ENCODE results near the gene EID1.

The EID1 gene

GRCh38 chr15:48856942-48857341 lies 21.0 kb upstream of the EID1 start:
- H3K9ac ChIP-seq (ENCODE audit: low read depth, low read length, poor library complexity) = no peak overlapping the region
- H3K27me3 ChIP-seq (ENCODE audit: control insufficient read depth in 3 of 3, insufficient read depth in 3 of 3, low read depth in 1 of 3, low read length in 3 of 3) = no peaks in the 10 kb centered on the region
- no peaks in the 10 kb centered on the region for H3K9me3 ChIP-seq (replicated peaks in 1 of 2; ENCODE audit: control insufficient read depth in 2 of 2, insufficient read depth in 1 of 2, low read depth in 1 of 2, low read length in 2 of 2)
- no peak overlapping the region for H3K14ac ChIP-seq (ENCODE audit: low read length)
- H4K91ac ChIP-seq (ENCODE audit: low read depth, low read length, poor library complexity) = no peak overlapping the region
- H3K4me1 ChIP-seq (ENCODE audit: control insufficient read depth in 2 of 2, insufficient read depth in 1 of 2, low read depth in 1 of 2, low read length in 2 of 2) = peaks cover 1 to 13% of the 10 kb centered on the region in 2 donors
- no peak overlapping the region for H4K8ac ChIP-seq (ENCODE audit: low read depth, low read length)
- no peak overlapping the region for H2BK15ac ChIP-seq (ENCODE audit: low read length)
- H3K18ac ChIP-seq (ENCODE audit: low read length) = no peak overlapping the region
- no peaks in the 10 kb centered on the region for H3K36me3 ChIP-seq (replicated peaks in 1 of 2; ENCODE audit: control insufficient read depth in 2 of 2, insufficient read depth in 2 of 2, low read length in 2 of 2)
- no peak overlapping the region for H3K4ac ChIP-seq (ENCODE audit: low read length)
- no peak for DNase-seq (ENCODE audit: low spot score)
- H3K23ac ChIP-seq (ENCODE audit: low read depth, low read length, poor library complexity) = no peak overlapping the region
- no peak overlapping the region for H2BK120ac ChIP-seq (ENCODE audit: low read depth, low read length)
- peak overlapping the region; percentile 54 for H2AFZ ChIP-seq (ENCODE audit: low read length)
- no peak overlapping the region for H2AK5ac ChIP-seq (ENCODE audit: low read depth, low read length)
- no peak overlapping the region for H3K4me2 ChIP-seq (ENCODE audit: insufficient read depth, low read length, poor library complexity, severe bottlenecking)
- H2BK12ac ChIP-seq (ENCODE audit: low read length) = no peak overlapping the region
- H2BK5ac ChIP-seq (ENCODE audit: low read length) = no peak overlapping the region
- H3K4me3 ChIP-seq (ENCODE audit: low read length in 2 of 2) = no peak overlapping the region
- no peak overlapping the region for H3K27ac ChIP-seq (replicated peaks; ENCODE audit: low read length)
- H3K79me1 ChIP-seq (ENCODE audit: low read depth, low read length) = no peaks in the 10 kb centered on the region
- no CpG with 5 or more reads among the region's 2 CpGs for WGBS, 2 donors (ENCODE audit: extremely low coverage in 2 of 2, insufficient read length in 2 of 2, insufficient replicate concordance in 1 of 2)

GRCh38 chr15:48858401-48858800 lies 19.5 kb upstream of the EID1 start:
- Histone ChIP-seq H3K18ac (ENCODE audit: low read length) (no peak overlapping the region), H4K8ac (ENCODE audit: low read depth, low read length) (no peak overlapping the region), H2BK15ac (ENCODE audit: low read length) (no peak overlapping the region), H2BK5ac (ENCODE audit: low read length) (no peak overlapping the region), H3K14ac (ENCODE audit: low read length) (no peak overlapping the region), H3K4ac (ENCODE audit: low read length) (no peak overlapping the region), H3K36me3 (replicated peaks in 1 of 2; ENCODE audit: control insufficient read depth in 2 of 2, insufficient read depth in 2 of 2, low read length in 2 of 2) (no peaks in the 10 kb centered on the region), H4K91ac (ENCODE audit: low read depth, low read length, poor library complexity) (no peak overlapping the region), H2AFZ (ENCODE audit: low read length) (peak overlapping the region; percentile 4), H3K27ac (replicated peaks; ENCODE audit: low read length) (no peak overlapping the region), H3K4me2 (ENCODE audit: insufficient read depth, low read length, poor library complexity, severe bottlenecking) (no peak overlapping the region), H2AK5ac (ENCODE audit: low read depth, low read length) (no peak overlapping the region), H3K9ac (ENCODE audit: low read depth, low read length, poor library complexity) (no peak overlapping the region), H3K4me1 (ENCODE audit: control insufficient read depth in 2 of 2, insufficient read depth in 1 of 2, low read depth in 1 of 2, low read length in 2 of 2) (peaks cover 1 to 13% of the 10 kb centered on the region in 2 donors), H3K79me1 (ENCODE audit: low read depth, low read length) (no peaks in the 10 kb centered on the region), H3K27me3 (ENCODE audit: control insufficient read depth in 3 of 3, insufficient read depth in 3 of 3, low read depth in 1 of 3, low read length in 3 of 3) (no peaks in the 10 kb centered on the region), H2BK12ac (ENCODE audit: low read length) (no peak overlapping the region), H2BK120ac (ENCODE audit: low read depth, low read length) (no peak overlapping the region), H3K23ac (ENCODE audit: low read depth, low read length, poor library complexity) (no peak overlapping the region), H3K4me3 (ENCODE audit: low read length in 2 of 2) (no peak overlapping the region), H3K9me3 (replicated peaks in 1 of 2; ENCODE audit: control insufficient read depth in 2 of 2, insufficient read depth in 1 of 2, low read depth in 1 of 2, low read length in 2 of 2) (no peaks in the 10 kb centered on the region)
- no peak for DNase-seq (ENCODE audit: low spot score)
- no CpG with 5 or more reads among the region's 2 CpGs for WGBS, 2 donors (ENCODE audit: extremely low coverage in 2 of 2, insufficient read length in 2 of 2, insufficient replicate concordance in 1 of 2)

DNA sequence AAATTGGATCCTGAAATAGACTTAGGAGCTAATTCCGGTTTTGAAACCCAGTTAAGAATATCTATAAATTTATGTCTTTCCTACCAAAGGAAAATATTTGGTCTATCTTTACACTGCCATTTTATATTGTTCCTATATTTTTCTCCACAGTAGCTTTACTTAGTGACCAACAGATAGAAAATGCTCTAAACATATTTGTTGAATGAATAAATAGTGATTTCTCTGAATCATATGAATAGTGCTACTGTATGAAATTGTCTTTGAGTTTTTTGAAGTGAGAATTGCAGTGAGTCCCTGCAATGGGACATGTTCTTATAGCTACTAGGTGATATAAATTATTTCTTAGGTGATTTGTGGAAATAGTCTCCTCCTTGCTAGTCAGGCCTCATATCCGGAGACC lies 18.5 kb upstream of the EID1 start:
- H4K91ac ChIP-seq (ENCODE audit: low read depth, low read length, poor library complexity) = no peak overlapping the region
- H3K4me1 ChIP-seq (ENCODE audit: control insufficient read depth in 2 of 2, insufficient read depth in 1 of 2, low read depth in 1 of 2, low read length in 2 of 2) = peaks cover 1 to 13% of the 10 kb centered on the region in 2 donors
- H3K9me3 ChIP-seq (replicated peaks in 1 of 2; ENCODE audit: control insufficient read depth in 2 of 2, insufficient read depth in 1 of 2, low read depth in 1 of 2, low read length in 2 of 2) = no peaks in the 10 kb centered on the region
- no peaks in the 10 kb centered on the region for H3K36me3 ChIP-seq (replicated peaks in 1 of 2; ENCODE audit: control insufficient read depth in 2 of 2, insufficient read depth in 2 of 2, low read length in 2 of 2)
- no peak overlapping the region for H3K14ac ChIP-seq (ENCODE audit: low read length)
- DNase-seq (ENCODE audit: low spot score) = no peak
- H3K27ac ChIP-seq (replicated peaks; ENCODE audit: low read length) = no peak overlapping the region
- no peak overlapping the region for H3K9ac ChIP-seq (ENCODE audit: low read depth, low read length, poor library complexity)
- H3K4me3 ChIP-seq (ENCODE audit: low read length in 2 of 2) = no peak overlapping the region
- no peak overlapping the region for H3K23ac ChIP-seq (ENCODE audit: low read depth, low read length, poor library complexity)
- no CpG with 5 or more reads among the region's 2 CpGs for WGBS, 2 donors (ENCODE audit: extremely low coverage in 2 of 2, insufficient read length in 2 of 2, insufficient replicate concordance in 1 of 2)
- H2BK12ac ChIP-seq (ENCODE audit: low read length) = no peak overlapping the region
- H3K79me1 ChIP-seq (ENCODE audit: low read depth, low read length) = no peaks in the 10 kb centered on the region
- no peak overlapping the region for H2BK15ac ChIP-seq (ENCODE audit: low read length)
- H3K4me2 ChIP-seq (ENCODE audit: insufficient read depth, low read length, poor library complexity, severe bottlenecking) = no peak overlapping the region
- no peak overlapping the region for H3K4ac ChIP-seq (ENCODE audit: low read length)
- no peak overlapping the region for H2BK120ac ChIP-seq (ENCODE audit: low read depth, low read length)
- no peak overlapping the region for H3K18ac ChIP-seq (ENCODE audit: low read length)
- no peaks in the 10 kb centered on the region for H3K27me3 ChIP-seq (ENCODE audit: control insufficient read depth in 3 of 3, insufficient read depth in 3 of 3, low read depth in 1 of 3, low read length in 3 of 3)
- no peak overlapping the region for H2BK5ac ChIP-seq (ENCODE audit: low read length)
- no peak overlapping the region for H2AK5ac ChIP-seq (ENCODE audit: low read depth, low read length)
- no peak overlapping the region for H4K8ac ChIP-seq (ENCODE audit: low read depth, low read length)
- H2AFZ ChIP-seq (ENCODE audit: low read length) = no peak overlapping the region

DNA sequence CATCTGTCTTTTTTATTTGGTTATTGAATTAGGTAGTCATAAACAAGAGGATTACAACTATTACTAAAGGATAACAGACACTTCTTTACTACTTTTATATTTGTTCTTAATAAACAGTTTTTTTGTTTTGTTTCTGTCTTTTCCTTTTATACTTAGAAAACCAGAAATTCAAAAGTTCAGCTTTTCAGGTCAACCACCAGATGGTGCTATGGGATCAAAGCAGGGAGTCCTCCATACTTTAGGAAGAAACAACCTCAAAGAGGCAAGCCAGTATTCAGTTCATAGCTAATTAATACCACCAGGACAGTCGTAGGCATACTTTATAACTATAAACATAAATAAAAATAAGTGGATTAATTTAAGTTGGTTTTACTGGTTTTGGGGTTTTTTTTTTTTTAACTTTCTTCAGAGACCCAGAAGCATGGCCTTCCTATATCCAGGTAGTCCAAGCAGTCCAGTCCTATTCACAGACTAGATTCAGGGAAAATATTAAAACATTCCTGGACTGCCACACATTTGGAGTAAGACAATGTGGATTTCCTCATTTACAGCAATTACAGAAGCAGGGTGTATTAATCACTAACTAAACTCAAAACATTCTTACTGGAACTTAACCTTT lies 16.0 kb upstream of the EID1 start:
- no peak overlapping the region for H2BK12ac ChIP-seq (ENCODE audit: low read length)
- no peak overlapping the region for H2AK5ac ChIP-seq (ENCODE audit: low read depth, low read length)
- H3K9ac ChIP-seq (ENCODE audit: low read depth, low read length, poor library complexity) = no peak overlapping the region
- no peak overlapping the region for H3K4me2 ChIP-seq (ENCODE audit: insufficient read depth, low read length, poor library complexity, severe bottlenecking)
- H3K4me3 ChIP-seq (ENCODE audit: low read length in 2 of 2) = no peak overlapping the region
- H3K14ac ChIP-seq (ENCODE audit: low read length) = no peak overlapping the region
- peak overlapping the region; percentile 77 for H2AFZ ChIP-seq (ENCODE audit: low read length)
- DNase-seq (ENCODE audit: low spot score) = peak; percentile 56
- H3K4me1 ChIP-seq (ENCODE audit: control insufficient read depth in 2 of 2, insufficient read depth in 1 of 2, low read depth in 1 of 2, low read length in 2 of 2) = peaks cover 6 to 11% of the 10 kb centered on the region in 2 donors
- WGBS, 2 donors (ENCODE audit: extremely low coverage in 2 of 2, insufficient read length in 2 of 2, insufficient replicate concordance in 1 of 2) = no CpG with 5 or more reads among the region's 1 CpG
- no peaks in the 10 kb centered on the region for H3K79me1 ChIP-seq (ENCODE audit: low read depth, low read length)
- H3K9me3 ChIP-seq (replicated peaks in 1 of 2; ENCODE audit: control insufficient read depth in 2 of 2, insufficient read depth in 1 of 2, low read depth in 1 of 2, low read length in 2 of 2) = no peaks in the 10 kb centered on the region
- no peak overlapping the region for H2BK15ac ChIP-seq (ENCODE audit: low read length)
- no peak overlapping the region for H2BK120ac ChIP-seq (ENCODE audit: low read depth, low read length)
- no peak overlapping the region for H4K91ac ChIP-seq (ENCODE audit: low read depth, low read length, poor library complexity)
- H3K18ac ChIP-seq (ENCODE audit: low read length) = no peak overlapping the region
- no peak overlapping the region for H4K8ac ChIP-seq (ENCODE audit: low read depth, low read length)
- no peaks in the 10 kb centered on the region for H3K36me3 ChIP-seq (replicated peaks in 1 of 2; ENCODE audit: control insufficient read depth in 2 of 2, insufficient read depth in 2 of 2, low read length in 2 of 2)
- H3K27me3 ChIP-seq (ENCODE audit: control insufficient read depth in 3 of 3, insufficient read depth in 3 of 3, low read depth in 1 of 3, low read length in 3 of 3) = no peaks in the 10 kb centered on the region
- no peak overlapping the region for H3K4ac ChIP-seq (ENCODE audit: low read length)
- H2BK5ac ChIP-seq (ENCODE audit: low read length) = no peak overlapping the region
- no peak overlapping the region for H3K27ac ChIP-seq (replicated peaks; ENCODE audit: low read length)
- H3K23ac ChIP-seq (ENCODE audit: low read depth, low read length, poor library complexity) = no peak overlapping the region
